ENCODE measurements around the gene DLX3.

DNA sequence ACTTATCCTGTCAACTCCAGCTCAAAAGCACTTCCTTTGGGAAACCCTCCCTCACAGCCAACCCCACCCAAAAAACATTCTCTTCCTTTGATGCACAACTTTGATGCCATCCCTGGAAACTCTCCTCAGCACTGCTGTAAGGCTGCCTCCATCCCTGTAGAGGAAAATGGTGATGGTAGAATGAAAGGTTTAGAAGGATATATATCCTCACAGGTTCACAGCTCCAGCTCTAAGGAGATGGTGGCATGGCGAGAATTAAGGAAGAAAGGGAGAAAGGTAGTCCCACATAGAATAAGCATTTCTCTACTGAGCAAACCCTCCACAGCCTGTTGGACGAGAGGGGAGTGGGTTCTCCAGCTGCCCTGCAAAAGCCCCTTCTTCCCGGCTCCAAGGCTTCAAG, 28.3 kb downstream of the DLX3 start:
- TF ChIP-seq, protein P1, sequence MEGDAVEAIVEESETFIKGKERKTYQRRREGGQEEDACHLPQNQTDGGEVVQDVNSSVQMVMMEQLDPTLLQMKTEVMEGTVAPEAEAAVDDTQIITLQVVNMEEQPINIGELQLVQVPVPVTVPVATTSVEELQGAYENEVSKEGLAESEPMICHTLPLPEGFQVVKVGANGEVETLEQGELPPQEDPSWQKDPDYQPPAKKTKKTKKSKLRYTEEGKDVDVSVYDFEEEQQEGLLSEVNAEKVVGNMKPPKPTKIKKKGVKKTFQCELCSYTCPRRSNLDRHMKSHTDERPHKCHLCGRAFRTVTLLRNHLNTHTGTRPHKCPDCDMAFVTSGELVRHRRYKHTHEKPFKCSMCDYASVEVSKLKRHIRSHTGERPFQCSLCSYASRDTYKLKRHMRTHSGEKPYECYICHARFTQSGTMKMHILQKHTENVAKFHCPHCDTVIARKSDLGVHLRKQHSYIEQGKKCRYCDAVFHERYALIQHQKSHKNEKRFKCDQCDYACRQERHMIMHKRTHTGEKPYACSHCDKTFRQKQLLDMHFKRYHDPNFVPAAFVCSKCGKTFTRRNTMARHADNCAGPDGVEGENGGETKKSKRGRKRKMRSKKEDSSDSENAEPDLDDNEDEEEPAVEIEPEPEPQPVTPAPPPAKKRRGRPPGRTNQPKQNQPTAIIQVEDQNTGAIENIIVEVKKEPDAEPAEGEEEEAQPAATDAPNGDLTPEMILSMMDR (IDR thresholded peaks at IDR 0.05), result no peak
- TF ChIP-seq EZH2phosphoT487 (IDR thresholded peaks at IDR 0.05), result no peak

Data from neural progenitor cell (in vitro differentiated cells).